Right cardiac atrium (tissue), 5 donors: ENCODE results near the gene SNAPC4. TPM values are rescaled to one million over a fixed set of nuclear protein-coding genes. Genes with fewer than 3 reads are reported as not detected.

ENCODE experiments used
- ATAC-seq, 2 donors: fragments of 200-7000 bp; cut with Tn5 transposase; one replicate each; pipeline versions ENCODE4 v1.8.0 to v1.9.1; 2020; ENCODE audit warnings: moderate library complexity in 2 of 2, mild to moderate bottlenecking in 1 of 2
- DNase-seq, 3 donors: peaks; one replicate each; pipeline ENCODE4 v3.0.0-alpha.2; 2020
- H3K27ac ChIP-seq: one replicate; pipeline ENCODE4 v1.5.1; 2013; ENCODE audit warnings: mild to moderate bottlenecking, low read length, control low read depth, moderate library complexity
- H3K27me3 ChIP-seq: one replicate; pipeline ENCODE4 v1.6.1; 2013; ENCODE audit not compliant: control insufficient read depth, insufficient read depth
- H3K4me1 ChIP-seq: one replicate; pipeline ENCODE4 v1.6.1; 2013; ENCODE audit warnings: low read length; ENCODE audit not compliant: control insufficient read depth, insufficient read depth
- H3K4me3 ChIP-seq: one replicate; pipeline ENCODE4 v1.5.1; 2013; ENCODE audit warnings: low read length, control low read depth
- H3K9me3 ChIP-seq: one replicate; pipeline ENCODE4 v1.6.1; 2013; ENCODE audit warnings: low read length; ENCODE audit not compliant: control insufficient read depth
- WGBS: extraction: QIAGEN DNeasy Blood & Tissue Kit; methylation state at CpG from one replicate; pipeline ENCODE4 v1.1.7; 2013; 5-methylcytosine and 5-hydroxymethylcytosine counted together
- intact Hi-C, 4 donors: fragments of 100-400 bp; cut with DNase I; formaldehyde crosslinking; loops; one replicate each; pipeline versions ENCODE4 v1.11.0 to v1.14.0; 2022 to 2023
- polyA plus RNA-seq: library from polyadenylated mRNA; stranded (reverse); fragments of 200-250 nt; gene quantifications from one replicate; pipeline ENCODE4 v1.2.3, GENCODE V29; 2013
- total RNA-seq, 4 donors: library from RNA; stranded (reverse); fragmentation: NEBNext Ultra II Directional; extraction: Animal tissue kit (Norgen Biotek cat#: 25700); gene quantifications; one replicate each; pipeline ENCODE4 v1.2.1, GENCODE V29; 2021
- donor health status: healthy with polysubstance abuse.
- donor health status: DM: no; HTN: yes; CAD: no.
- donor health status: DM: no; HTN: no; CAD: no.
- donor health status: DM: no; HTN: yes; CAD: no; lungs with severe emphysema.
- donor health status: DM: yes; HTN: yes; CAD: no.

Gene SNAPC4
- total and polyA plus RNA-seq, 5 donors, result 3.2 to 4.4 (median 3.8) TPM

- WGBS, result 91% methylated on average over 12 of the region's 12 CpGs
- H3K4me1 ChIP-seq, result no peaks in the 10 kb centered on the region
- no peaks in the 10 kb centered on the region for H3K9me3 ChIP-seq
- no peak overlapping the region for H3K4me3 ChIP-seq
- H3K27ac ChIP-seq, result no peak overlapping the region
- no peaks in the 10 kb centered on the region for H3K27me3 ChIP-seq
- DNase-seq (no peak), ATAC-seq (no peak)
- intact Hi-C loops, result no loop called here
Measured at GRCh38 chr9:136375096-136375495, 24.9 kb downstream of the SNAPC4 start.

GRCh38 chr9:136374183-136374575, 25.8 kb downstream of the SNAPC4 start:
- WGBS, result 89% methylated on average over 14 of the region's 14 CpGs

GRCh38 chr9:136373300-136374182, 26.4 kb downstream of the SNAPC4 start, which contains the start of gene CARD9:
CARD9 (minus strand) TSS chr9:136373669; CDS start chr9:136372078, 1,591 bp downstream.
- Histone ChIP-seq H3K4me1 (no peaks in the 10 kb centered on the region), H3K4me3 (no peak within 1 kb of the TSS), H3K27ac (no peak within 1 kb of the TSS), H3K27me3 (no peaks in the 10 kb centered on the region), H3K9me3 (no peaks in the 10 kb centered on the region)
- 59% methylated on average over 27 of the region's 27 CpGs for WGBS
- ATAC-seq, result peak; percentile 9 to 30
- intact Hi-C loops, result no loop called here
- peak in 2 of 3 donors; percentile 81 to 82 for DNase-seq

More at GRCh38 chr9:136374183-136374575, 25.8 kb downstream of the SNAPC4 start:
- DNase-seq, result no peak
- Histone ChIP-seq H3K27me3 (no peaks in the 10 kb centered on the region), H3K4me3 (no peak overlapping the region), H3K27ac (no peak overlapping the region), H3K9me3 (no peaks in the 10 kb centered on the region), H3K4me1 (no peaks in the 10 kb centered on the region)
- no peak for ATAC-seq
- intact Hi-C loops, result no loop called here

- peak; percentile 71 to 90 (median 86) for DNase-seq
- Histone ChIP-seq H3K9me3 (no peaks in the 10 kb centered on the region), H3K4me1 (no peaks in the 10 kb centered on the region), H3K27ac (no peak overlapping the region), H3K27me3 (no peaks in the 10 kb centered on the region), H3K4me3 (no peak overlapping the region)
- intact Hi-C loops, result no loop called here
- 22% methylated on average over 21 of the region's 21 CpGs for WGBS
- peak; percentile 49 to 54 for ATAC-seq
Measured at GRCh38 chr9:136372561-136373299, 27.2 kb downstream of the SNAPC4 start.

GRCh38 chr9:136372006-136372405, 28.0 kb downstream of the SNAPC4 start:
- H3K9me3 ChIP-seq, result no peaks in the 10 kb centered on the region
- H3K27ac ChIP-seq, result no peak overlapping the region
- H3K4me3 ChIP-seq, result no peak overlapping the region
- no peak for ATAC-seq
- peak in 1 of 3 donors; percentile 67 for DNase-seq
- intact Hi-C loops, result no loop called here
- H3K27me3 ChIP-seq, result no peaks in the 10 kb centered on the region
- H3K4me1 ChIP-seq, result no peaks in the 10 kb centered on the region
- WGBS, result 87% methylated on average over 21 of the region's 21 CpGs

GRCh38 chr9:136371533-136371880, 28.5 kb downstream of the SNAPC4 start:
- H3K27me3 ChIP-seq, result no peaks in the 10 kb centered on the region

GRCh38 chr9:136370687-136371532, 29.1 kb downstream of the SNAPC4 start:
- DNase-seq (peak in 1 of 3 donors; percentile 64), ATAC-seq (no peak)
- 93% methylated on average over 54 of the region's 54 CpGs for WGBS
- no peak overlapping the region for H3K4me3 ChIP-seq
- intact Hi-C loops, result no loop called here
- no peaks in the 10 kb centered on the region for H3K4me1 ChIP-seq
- H3K27ac ChIP-seq, result no peak overlapping the region
- no peaks in the 10 kb centered on the region for H3K9me3 ChIP-seq
- H3K27me3 ChIP-seq, result no peaks in the 10 kb centered on the region

More at GRCh38 chr9:136371533-136371880, 28.5 kb downstream of the SNAPC4 start:
- H3K4me1 ChIP-seq, result no peaks in the 10 kb centered on the region
- DNase-seq (peak in 1 of 3 donors; percentile 71), ATAC-seq (no peak)
- intact Hi-C loops, result no loop called here
- no peaks in the 10 kb centered on the region for H3K9me3 ChIP-seq
- no peak overlapping the region for H3K4me3 ChIP-seq
- H3K27ac ChIP-seq, result no peak overlapping the region
- WGBS, result 94% methylated on average over 13 of the region's 13 CpGs

- no peak overlapping the region for H3K27ac ChIP-seq
- no peak overlapping the region for H3K4me3 ChIP-seq
- peak in 1 of 3 donors; percentile 64 for DNase-seq
- no peak for ATAC-seq
- H3K4me1 ChIP-seq, result no peaks in the 10 kb centered on the region
- intact Hi-C loops, result no loop called here
- H3K27me3 ChIP-seq, result no peaks in the 10 kb centered on the region
- H3K9me3 ChIP-seq, result no peaks in the 10 kb centered on the region
- WGBS, result 94% methylated on average over 19 of the region's 19 CpGs
Measured at GRCh38 chr9:136370037-136370436, 29.9 kb downstream of the SNAPC4 start.

GRCh38 chr9:136368190-136368589, 31.8 kb downstream of the SNAPC4 start:
- no peak overlapping the region for H3K4me3 ChIP-seq
- ATAC-seq, result no peak
- peak in 1 of 3 donors; percentile 64 for DNase-seq
- WGBS, result 78% methylated on average over 18 of the region's 18 CpGs
- no peaks in the 10 kb centered on the region for H3K27me3 ChIP-seq
- peaks cover 5% of the 10 kb centered on the region for H3K4me1 ChIP-seq
- intact Hi-C loops, result no loop called here
- H3K27ac ChIP-seq, result no peak overlapping the region
- no peaks in the 10 kb centered on the region for H3K9me3 ChIP-seq

GRCh38 chr9:136367296-136368145, 32.4 kb downstream of the SNAPC4 start:
- intact Hi-C loops, result no loop called here
- ATAC-seq (no peak), DNase-seq (peak in 1 of 3 donors; percentile 62)
- Histone ChIP-seq H3K4me1 (peaks cover 5% of the 10 kb centered on the region), H3K9me3 (no peaks in the 10 kb centered on the region), H3K27ac (no peak overlapping the region), H3K27me3 (no peaks in the 10 kb centered on the region), H3K4me3 (no peak overlapping the region)
- 86% methylated on average over 45 of the region's 45 CpGs for WGBS
